A673 (cell line): ENCODE results near the gene ZNF213. TPM values are rescaled to one million over a fixed set of nuclear protein-coding genes. Genes with fewer than 3 reads are reported as not detected.
"Not testable (repeated sequence)": the region's sequence is repeated elsewhere in the genome, so short reads cannot be mapped to it uniquely, and the experiment has no call there.

Source experiments
- BruUV-seq: library from RNA; stranded (reverse); fragments of 400-500 nt; replicated peaks from 2 replicates; lab custom pipeline; 2021; lab: Mats Ljungman, UMichigan
- CTCF ChIA-PET: fragments of 300-600 bp; sonication (Branson Sonifier 250); formaldehyde crosslinking; loops from one replicate; lab custom pipeline; 2022; ENCODE audit warnings: antibody characterized with exemption; lab: Charles Lee
- POLR2A ChIA-PET: fragments of 300-600 bp; sonication (Branson Sonifier 250); formaldehyde crosslinking; loops from one replicate; lab custom pipeline; 2022; ENCODE audit warnings: antibody characterized with exemption; ENCODE audit not compliant: low non-redundant PET; lab: Charles Lee
- DNase-seq: peaks from one replicate; pipeline ENCODE4 v3.0.0-alpha.2; 2015; ENCODE audit warnings: low spot score
- H3K27ac ChIP-seq: fragments of 200-600 bp; sonication (generic); 2 replicates; pipeline ENCODE4 v1.5.1; 2016; ENCODE audit warnings: mixed run types, low read depth, mild to moderate bottlenecking, mixed read lengths, antibody characterized with exemption, low read length; ENCODE audit not compliant: poor library complexity, severe bottlenecking
- H3K27me3 ChIP-seq: fragments of 200-600 bp; sonication (generic); replicated peaks from 2 replicates; pipeline ENCODE4 v1.6.1; 2017; ENCODE audit warnings: mixed run types, low read depth, mild to moderate bottlenecking, mixed read lengths, antibody characterized with exemption, low read length; ENCODE audit not compliant: insufficient read depth, poor library complexity
- H3K36me3 ChIP-seq: fragments of 200-600 bp; sonication (generic); 2 replicates; pipeline ENCODE4 v1.6.1; 2016; ENCODE audit warnings: mixed run types, mild to moderate bottlenecking, mixed read lengths, antibody characterized with exemption, low read length; ENCODE audit not compliant: insufficient read depth, poor library complexity, severe bottlenecking
- H3K4me1 ChIP-seq: fragments of 200-600 bp; sonication (generic); 2 replicates; pipeline ENCODE4 v1.6.1; 2017; ENCODE audit warnings: mixed run types, mild to moderate bottlenecking, mixed read lengths, antibody characterized with exemption, low read length; ENCODE audit not compliant: insufficient read depth, poor library complexity, severe bottlenecking
- H3K4me3 ChIP-seq: fragments of 200-600 bp; sonication (generic); 2 replicates; pipeline ENCODE4 v1.5.1; 2016; ENCODE audit warnings: low read depth, mixed run types, mild to moderate bottlenecking, mixed read lengths, low read length; ENCODE audit not compliant: poor library complexity, severe bottlenecking
- H3K9me3 ChIP-seq: fragments of 200-600 bp; sonication (generic); 2 replicates; pipeline ENCODE4 v1.6.1; 2016; ENCODE audit warnings: mixed run types, low read depth, mild to moderate bottlenecking, mixed read lengths, antibody characterized with exemption, low read length; ENCODE audit not compliant: poor library complexity, severe bottlenecking
- EZH2 ChIP-seq: fragments of 200-600 bp; sonication (generic); IDR thresholded peaks from 2 replicates; pipeline ENCODE4 v1.6.1; 2017; ENCODE audit warnings: borderline replicate concordance, low read depth, mild to moderate bottlenecking, mixed read lengths, antibody characterized with exemption, low read length; ENCODE audit not compliant: poor library complexity, severe bottlenecking
- intact Hi-C: fragments of 100-400 bp; cut with micrococcal nuclease; formaldehyde crosslinking; loops from one replicate; pipeline ENCODE4 v1.10.0; 2022; ENCODE audit not compliant: unreplicated experiment
- total RNA-seq: library from RNA; stranded (reverse); gene quantifications from 2 replicates; pipeline ENCODE4 v1.2.3, GENCODE V29; 2021
- TF ChIP-seq, protein P1 (sequence below): fragments of 300-800, 200-600 bp; sonication (generic); conservative IDR thresholded peaks from 2 replicates; pipeline ENCODE4 v1.5.1; 2017; ENCODE audit warnings: low read depth, mild to moderate bottlenecking, antibody characterized with exemption, low read length, moderate library complexity, mixed read lengths

Gene ZNF213
- total RNA-seq, 1 experiment from 2014 or later, result 16.0 TPM

DNA sequence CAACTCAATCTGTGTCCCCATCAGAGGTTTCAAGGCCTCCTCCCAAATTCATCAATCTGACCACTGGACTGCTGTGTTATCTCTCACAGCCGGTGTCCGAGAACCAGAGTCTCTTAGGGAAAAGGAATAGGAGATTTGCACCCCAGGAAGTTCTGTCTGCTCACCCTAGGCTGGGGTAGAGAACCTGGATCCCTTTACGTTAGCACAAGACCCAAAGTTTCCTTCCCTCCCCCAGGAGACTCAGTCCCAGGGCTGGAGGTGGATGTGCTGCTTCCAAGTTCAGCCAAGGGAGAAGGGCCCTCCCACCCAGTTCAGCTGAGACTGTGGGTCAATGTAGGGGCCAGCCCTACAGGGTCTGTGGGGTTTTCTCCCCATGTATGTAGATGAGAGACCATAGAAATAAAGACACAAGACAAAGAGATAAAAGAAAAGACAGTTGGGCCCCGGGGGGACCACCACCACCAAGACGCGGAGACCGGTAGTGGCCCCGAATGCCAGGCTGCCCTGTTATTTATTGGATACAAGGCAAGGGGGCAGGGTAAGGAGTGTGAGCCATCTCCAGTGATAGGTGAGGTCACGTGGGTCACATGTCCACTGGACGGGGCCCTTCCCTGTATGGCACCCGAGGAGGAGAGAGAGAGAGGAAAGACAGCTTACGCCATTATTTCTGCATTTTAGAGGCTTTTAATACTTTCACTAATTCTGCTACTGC, 30.4 kb downstream of the ZNF213 start:
- no peak for TF ChIP-seq EZH2
- TF ChIP-seq, protein P1, sequence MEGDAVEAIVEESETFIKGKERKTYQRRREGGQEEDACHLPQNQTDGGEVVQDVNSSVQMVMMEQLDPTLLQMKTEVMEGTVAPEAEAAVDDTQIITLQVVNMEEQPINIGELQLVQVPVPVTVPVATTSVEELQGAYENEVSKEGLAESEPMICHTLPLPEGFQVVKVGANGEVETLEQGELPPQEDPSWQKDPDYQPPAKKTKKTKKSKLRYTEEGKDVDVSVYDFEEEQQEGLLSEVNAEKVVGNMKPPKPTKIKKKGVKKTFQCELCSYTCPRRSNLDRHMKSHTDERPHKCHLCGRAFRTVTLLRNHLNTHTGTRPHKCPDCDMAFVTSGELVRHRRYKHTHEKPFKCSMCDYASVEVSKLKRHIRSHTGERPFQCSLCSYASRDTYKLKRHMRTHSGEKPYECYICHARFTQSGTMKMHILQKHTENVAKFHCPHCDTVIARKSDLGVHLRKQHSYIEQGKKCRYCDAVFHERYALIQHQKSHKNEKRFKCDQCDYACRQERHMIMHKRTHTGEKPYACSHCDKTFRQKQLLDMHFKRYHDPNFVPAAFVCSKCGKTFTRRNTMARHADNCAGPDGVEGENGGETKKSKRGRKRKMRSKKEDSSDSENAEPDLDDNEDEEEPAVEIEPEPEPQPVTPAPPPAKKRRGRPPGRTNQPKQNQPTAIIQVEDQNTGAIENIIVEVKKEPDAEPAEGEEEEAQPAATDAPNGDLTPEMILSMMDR, result no peak
- no peaks in the 10 kb centered on the region for H3K4me1 ChIP-seq
- no peak overlapping the region for H3K27ac ChIP-seq
- no peaks in the 10 kb centered on the region for H3K36me3 ChIP-seq
- H3K4me3 ChIP-seq, result no peak overlapping the region
- H3K9me3 ChIP-seq, result no peaks in the 10 kb centered on the region
- ChIA-PET POLR2A (no interaction called here), CTCF (no interaction called here)
- intact Hi-C loops, result no loop called here
- H3K27me3 ChIP-seq, result peaks cover 14% of the 10 kb centered on the region
- no TSS peak for BruUV-seq
- DNase-seq, result no peak

DNA sequence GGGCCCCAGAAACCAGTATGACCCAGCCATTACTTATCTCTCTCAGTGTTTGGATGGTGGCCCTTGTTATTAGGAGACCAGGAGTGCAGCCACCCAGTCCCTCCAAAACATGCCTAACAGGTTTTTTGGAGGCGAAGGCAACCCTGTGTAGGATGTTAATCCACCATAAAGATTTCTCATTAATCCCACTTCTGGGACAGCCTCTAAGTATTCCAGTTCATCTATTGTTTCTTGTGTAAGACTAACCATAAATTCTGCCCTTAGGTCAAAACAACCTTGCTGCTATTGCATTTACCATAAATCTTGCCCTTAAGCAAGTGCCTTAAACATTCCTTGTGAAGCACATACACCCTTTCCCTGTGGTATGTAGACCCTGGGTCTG, 31.7 kb downstream of the ZNF213 start:
- DNase-seq, result no peak
- TF ChIP-seq EZH2, result no peak
- TF ChIP-seq, protein P1, result no peak
- Histone ChIP-seq H3K4me1 (peaks cover 4% of the 10 kb centered on the region), H3K4me3 (no peak overlapping the region), H3K27ac (no peak overlapping the region), H3K27me3 (peaks cover 26% of the 10 kb centered on the region), H3K9me3 (no peaks in the 10 kb centered on the region), H3K36me3 (no peaks in the 10 kb centered on the region)
- intact Hi-C loops, result no loop called here
- POLR2A ChIA-PET, result no interaction called here
- CTCF ChIA-PET, result interaction anchor here (0.6 kb wide), 2 partner anchors 37 to 82 kb away, joined by 3 read pairs; no protein-coding TSS in a partner anchor
- no TSS peak for BruUV-seq

DNA sequence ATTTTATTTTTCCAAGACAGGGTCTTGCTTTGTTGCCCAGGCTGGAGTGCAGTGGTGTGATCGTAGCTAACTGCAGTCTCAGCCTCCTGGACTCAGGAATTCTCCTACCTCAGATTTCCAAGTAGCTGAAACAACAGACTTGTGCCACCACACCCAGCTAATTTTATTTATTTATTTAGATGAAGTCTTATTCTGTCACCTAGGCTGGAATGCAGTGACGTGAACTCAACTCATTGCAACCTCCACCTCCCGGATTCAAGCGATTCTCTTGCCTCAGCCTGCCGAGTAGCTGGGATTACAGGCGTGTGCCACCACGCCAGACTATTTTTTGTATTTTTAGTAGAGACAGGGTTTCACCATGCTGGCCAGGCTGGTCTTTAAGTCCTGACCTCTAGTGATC, 33.9 kb downstream of the ZNF213 start:
- H3K36me3 ChIP-seq, H3K4me3 ChIP-seq, DNase-seq, intact Hi-C loops, POLR2A ChIA-PET, H3K27ac ChIP-seq, H3K4me1 ChIP-seq, BruUV-seq, H3K9me3 ChIP-seq: not testable (repeated sequence)
- CTCF ChIA-PET, result interaction anchor here (0.6 kb wide), 1 partner anchor 46 kb away, joined by 3 read pairs; no protein-coding TSS in a partner anchor
- H3K27me3 ChIP-seq, result peaks cover 28% of the 10 kb centered on the region
